HG03442 (cell line): ENCODE results near the gene ZNF765.
"Not testable (repeated sequence)": the region's sequence is repeated elsewhere in the genome, so short reads cannot be mapped to it uniquely, and the experiment has no call there.

ENCODE experiments used
- ATAC-seq: cut with Tn5 transposase; IDR thresholded peaks from one replicate; pipeline ENCODE4 v1.9.1; 2021; ENCODE audit warnings: mild to moderate bottlenecking, moderate library complexity; ENCODE audit not compliant: unreplicated experiment

The ZNF765 gene

GRCh38 chr19:53475470-53475869, 80.5 kb downstream of the ZNF765 start:
- not testable (repeated sequence) for ATAC-seq
